GM18502 (cell line): Measurements from ENCODE around the gene CEP164.

ENCODE experiments used
- ATAC-seq: cut with Tn5 transposase; IDR thresholded peaks from one replicate; pipeline ENCODE4 v1.9.1; 2021; ENCODE audit warnings: mild to moderate bottlenecking; ENCODE audit not compliant: unreplicated experiment, poor library complexity

Gene CEP164

DNA sequence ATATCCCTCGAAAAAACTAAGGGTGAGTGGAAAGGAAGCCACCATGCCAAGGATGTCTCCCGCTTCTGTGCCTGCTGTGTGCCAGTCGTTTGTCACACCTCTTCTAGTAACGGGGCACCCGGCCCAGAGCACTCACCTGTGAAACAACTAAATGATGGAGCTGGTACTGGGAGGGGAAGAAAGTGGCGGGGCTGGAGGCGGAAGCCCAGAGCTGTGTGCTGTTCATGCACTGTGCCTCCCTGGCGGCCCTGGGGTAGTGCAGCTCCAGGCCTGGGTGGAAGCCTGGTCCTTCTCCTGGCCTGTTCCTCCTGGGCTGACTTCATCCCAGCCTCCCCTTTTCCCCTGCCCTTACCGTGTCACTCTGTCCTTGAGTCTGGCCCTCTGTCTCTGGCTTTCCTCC, 130.2 kb downstream of the CEP164 start:
- no peak for ATAC-seq

DNA sequence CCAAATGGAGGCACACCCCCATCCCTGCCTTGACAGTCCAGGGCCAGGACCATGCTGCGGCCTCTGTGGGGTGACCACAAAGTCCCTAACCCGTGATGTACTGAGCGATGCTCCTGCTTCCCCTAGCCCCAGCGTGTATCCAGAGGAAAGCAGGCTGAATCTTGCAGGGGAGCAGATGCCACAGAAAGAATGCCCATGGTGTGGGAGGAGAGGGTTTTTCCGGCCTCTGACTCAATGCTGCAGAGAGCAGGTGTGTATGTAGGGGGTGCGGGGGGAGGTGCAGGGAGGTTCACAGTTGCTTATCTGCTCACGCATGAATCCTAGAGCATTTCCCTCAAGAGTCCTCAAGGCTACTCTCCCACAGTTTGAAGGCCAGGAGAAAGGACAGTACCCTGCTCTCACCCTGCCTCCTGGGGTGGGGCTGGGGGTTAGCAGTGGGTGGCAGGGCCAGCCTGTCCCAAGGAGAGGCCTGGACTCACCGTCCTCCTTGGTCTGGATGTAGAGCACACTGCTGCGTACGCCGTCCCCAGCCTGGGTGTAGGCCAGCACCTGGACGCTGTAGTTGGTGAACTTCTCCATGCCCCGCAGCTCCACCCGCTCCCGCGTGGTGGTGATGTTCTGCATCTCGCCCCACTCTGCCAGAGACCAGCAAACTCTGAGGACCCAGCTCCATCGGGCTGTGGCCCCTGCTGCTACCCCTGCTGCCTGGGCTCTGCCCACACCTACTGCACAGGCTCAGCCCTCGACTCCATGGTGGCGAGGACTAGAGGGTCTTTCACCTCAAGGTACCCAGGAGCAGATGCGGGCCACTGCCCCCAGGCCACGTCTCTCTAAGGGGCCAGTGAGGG, 130.8 kb downstream of the CEP164 start:
- ATAC-seq: no peak

DNA sequence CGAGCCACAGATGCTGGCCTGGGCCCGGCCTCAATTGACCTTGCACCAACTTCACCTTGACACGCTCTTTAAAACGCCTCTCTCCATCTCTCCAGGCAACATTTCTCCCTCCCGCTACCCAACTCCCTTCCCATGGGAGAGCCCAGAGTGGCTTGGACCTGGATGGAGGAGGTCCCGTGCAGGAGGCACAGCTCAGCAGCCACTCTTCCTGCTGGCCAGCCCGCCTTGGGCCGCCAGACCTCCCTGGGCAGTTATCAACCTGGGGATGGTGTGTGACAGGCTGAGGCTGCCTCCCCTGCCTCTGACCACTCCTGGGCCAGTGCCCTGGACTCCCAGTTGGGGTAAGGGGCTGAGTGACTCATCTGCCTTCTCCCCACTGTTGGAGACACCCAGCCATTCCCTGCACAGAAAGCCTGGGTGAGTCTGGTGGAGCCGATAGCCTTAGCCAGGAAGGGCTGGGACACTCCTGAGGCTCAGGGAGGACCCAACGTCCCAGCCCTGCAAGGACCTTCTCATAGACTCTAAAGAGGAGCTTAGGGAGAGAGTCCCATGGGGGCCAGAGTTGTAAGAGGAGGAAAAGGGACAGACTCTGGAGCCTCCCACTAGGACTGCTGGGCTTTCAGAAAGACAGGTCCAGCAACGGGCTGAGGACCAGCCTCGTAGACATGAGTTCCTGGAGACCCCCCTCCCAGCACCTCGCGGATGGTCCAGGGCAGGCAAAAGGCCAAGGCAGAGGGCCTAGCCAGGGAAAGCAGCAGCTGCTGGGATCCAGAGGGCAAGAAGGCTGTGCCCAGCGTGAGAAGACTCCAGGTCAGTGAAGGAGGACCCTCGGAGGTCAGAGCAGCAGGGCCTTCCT, 131.7 kb downstream of the CEP164 start:
- no peak for ATAC-seq

- no peak for ATAC-seq
Observed at GRCh38 chr11:117459979-117460300, 132.3 kb downstream of the CEP164 start.

DNA sequence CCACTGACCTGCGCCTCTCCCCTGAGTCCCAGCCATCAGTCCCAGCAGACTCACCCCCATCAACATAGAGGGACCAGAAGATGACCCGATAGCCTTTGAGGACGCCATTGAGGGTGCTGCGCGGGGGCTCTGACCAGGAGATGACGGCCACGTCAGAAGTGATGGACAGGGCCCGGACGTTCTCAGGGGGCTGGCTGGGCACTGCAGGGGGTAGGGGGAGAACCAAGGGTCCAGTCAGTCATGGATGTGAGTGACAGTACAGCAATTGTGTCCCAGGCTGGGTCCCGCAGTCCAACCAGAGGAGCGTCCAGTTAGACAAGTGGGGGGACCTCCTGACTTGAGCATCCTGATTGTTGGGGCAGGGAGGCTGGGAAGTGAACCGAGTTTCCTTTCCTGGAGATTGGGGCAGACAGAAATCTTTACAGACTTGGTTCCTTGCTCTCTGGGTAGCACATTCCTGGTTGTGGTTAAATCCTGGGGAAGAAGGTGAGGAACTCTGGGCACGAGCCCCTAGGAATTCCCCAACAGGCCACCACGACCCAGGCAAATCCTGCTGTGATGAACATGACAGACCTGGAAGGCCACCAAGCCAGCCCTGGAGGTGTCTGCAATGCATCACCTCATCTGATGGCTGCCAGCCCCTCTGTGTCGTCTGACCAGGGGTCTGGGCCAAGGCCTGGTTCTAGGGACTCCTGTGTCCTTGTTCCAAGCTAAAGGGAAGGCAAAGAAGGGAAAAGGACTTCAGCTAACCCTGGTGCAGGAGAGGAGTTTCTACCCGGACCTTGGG, 133.9 kb downstream of the CEP164 start:
- ATAC-seq: no peak

- ATAC-seq: no peak
Observed at GRCh38 chr11:117462183-117462863, 134.7 kb downstream of the CEP164 start.

DNA sequence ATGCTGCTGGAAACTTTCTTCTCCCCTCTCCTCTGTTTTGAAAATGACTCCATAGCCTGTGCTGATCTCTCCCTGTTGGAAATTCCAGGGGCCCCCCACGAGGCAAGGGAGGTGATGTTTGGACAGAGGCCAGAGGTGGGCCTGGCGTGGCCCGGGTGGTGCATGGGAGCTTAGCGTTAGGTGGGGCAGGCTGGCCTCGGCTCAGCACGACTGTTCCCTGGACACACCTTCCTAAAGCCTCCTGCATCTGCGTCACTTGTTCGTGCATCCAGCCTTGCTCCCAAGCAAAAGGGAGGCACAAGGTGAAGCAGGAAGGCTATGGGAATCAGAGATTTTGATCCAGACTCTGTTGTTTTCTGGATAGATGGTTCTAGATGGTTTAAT, 135.2 kb downstream of the CEP164 start:
- ATAC-seq: no peak
